ENCODE data around the gene CHD9.

CHD9 gene

DNA sequence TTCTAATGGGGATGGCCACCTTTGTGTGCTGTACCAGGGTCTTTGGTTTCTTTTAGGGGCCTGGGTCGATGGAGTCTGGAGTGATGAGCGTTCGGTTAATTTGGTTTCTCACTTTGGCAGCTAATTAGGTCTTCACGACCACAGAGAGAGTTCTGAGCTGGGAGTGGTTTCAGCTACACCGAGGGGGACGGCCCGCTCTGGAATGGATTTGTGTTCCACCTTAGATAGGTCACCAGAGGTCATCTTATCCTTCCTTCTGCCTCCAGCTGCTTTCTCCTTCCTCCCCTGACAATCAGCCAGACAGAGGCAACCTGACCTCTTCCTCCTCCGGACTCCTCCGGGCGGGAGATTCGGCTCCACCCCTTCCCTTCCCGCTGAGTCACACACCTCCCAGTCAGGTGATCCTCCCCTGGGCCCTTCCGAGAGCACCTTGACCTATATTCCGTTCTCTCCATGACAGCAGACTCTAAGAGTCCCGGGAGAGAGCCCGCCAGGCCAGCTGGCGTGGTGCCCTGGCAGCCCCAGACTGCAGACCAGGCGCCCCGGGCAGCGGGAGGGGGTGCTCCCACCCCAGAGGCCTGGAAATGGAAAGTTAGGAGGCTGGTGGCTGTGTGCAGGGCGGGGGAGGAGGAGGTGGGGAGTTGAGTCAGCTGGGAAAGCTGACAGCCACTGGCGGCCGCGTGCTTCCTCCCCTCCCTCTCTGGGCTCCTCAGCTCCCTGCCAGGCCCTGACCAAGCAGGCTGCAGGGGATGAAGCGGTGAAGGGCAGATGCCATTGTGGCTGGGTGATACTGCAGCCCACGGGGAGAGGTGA, 44.7 kb downstream of the CHD9 start:
- H3K27ac ChIP-seq (ENCODE audit: extremely low read depth, low read depth, low read length): peak overlapping the region; percentile 84
- POLR2A ChIA-PET: interaction anchor here (0.6 to 1.8 kb wide), 5 partner anchors 8 to 365 kb away, joined by 3 to 7 read pairs (median 4); partner anchors contain the start of gene CHD9
- H3K36me3 ChIP-seq (ENCODE audit: control insufficient read depth in 2 of 2, insufficient read depth in 1 of 2, low read length in 2 of 2): no peaks in the 10 kb centered on the region
- CTCF ChIA-PET: interaction anchor here (1.4 to 1.5 kb wide), 2 partner anchors 45 to 108 kb away, joined by 4 to 5 read pairs; partner anchors contain the start of gene CHD9
- H3K4me3 ChIP-seq (ENCODE audit: low read depth, low read length): peak overlapping the region; percentile 35
- no peaks in the 10 kb centered on the region for H3K9me3 ChIP-seq (ENCODE audit: control insufficient read depth, insufficient read depth, low read depth, low read length)
- peaks cover 15% of the 10 kb centered on the region for H3K4me1 ChIP-seq (ENCODE audit: control insufficient read depth, insufficient read depth, low read length)
- TF ChIP-seq KLF16 (tag by site-specific recombination; IDR thresholded peaks at IDR 0.05): peak; percentile 83
- TF ChIP-seq ZNF350 (tag by site-specific recombination; IDR thresholded peaks at IDR 0.05): no peak
- peak; percentile 89 for TF ChIP-seq KLF10 (tag by site-specific recombination; IDR thresholded peaks at IDR 0.05)
- TF ChIP-seq ZBTB26 (tag by site-specific recombination; optimal IDR thresholded peaks at IDR 0.05): peak; percentile 28
- no peak for TF ChIP-seq ZNF426 (tag by site-specific recombination; IDR thresholded peaks at IDR 0.05)
- TF ChIP-seq WT1 (tag by site-specific recombination; IDR thresholded peaks at IDR 0.05): peak; percentile 85
- TF ChIP-seq ZNF621 (tag by site-specific recombination; IDR thresholded peaks at IDR 0.05): no peak
- TF ChIP-seq ZNF239 (tag by site-specific recombination; IDR thresholded peaks at IDR 0.05): no peak
- TF ChIP-seq PATZ1 (tag by site-specific recombination; IDR thresholded peaks at IDR 0.05): peak; percentile 86
- TF ChIP-seq, protein P1, sequence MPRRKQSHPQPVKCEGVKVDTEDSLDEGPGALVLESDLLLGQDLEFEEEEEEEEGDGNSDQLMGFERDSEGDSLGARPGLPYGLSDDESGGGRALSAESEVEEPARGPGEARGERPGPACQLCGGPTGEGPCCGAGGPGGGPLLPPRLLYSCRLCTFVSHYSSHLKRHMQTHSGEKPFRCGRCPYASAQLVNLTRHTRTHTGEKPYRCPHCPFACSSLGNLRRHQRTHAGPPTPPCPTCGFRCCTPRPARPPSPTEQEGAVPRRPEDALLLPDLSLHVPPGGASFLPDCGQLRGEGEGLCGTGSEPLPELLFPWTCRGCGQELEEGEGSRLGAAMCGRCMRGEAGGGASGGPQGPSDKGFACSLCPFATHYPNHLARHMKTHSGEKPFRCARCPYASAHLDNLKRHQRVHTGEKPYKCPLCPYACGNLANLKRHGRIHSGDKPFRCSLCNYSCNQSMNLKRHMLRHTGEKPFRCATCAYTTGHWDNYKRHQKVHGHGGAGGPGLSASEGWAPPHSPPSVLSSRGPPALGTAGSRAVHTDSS (tag by site-specific recombination; IDR thresholded peaks at IDR 0.05): peak; percentile 23; the same call in 1 of the 2 replicates
- TF ChIP-seq OVOL3 (tag by site-specific recombination; IDR thresholded peaks at IDR 0.05): no peak
- peak; percentile 91 for TF ChIP-seq ZEB2 (tag by site-specific recombination; IDR thresholded peaks at IDR 0.05)
- TF ChIP-seq ZNF423 (tag by site-specific recombination; IDR thresholded peaks at IDR 0.05): peak; percentile 85
- TF ChIP-seq KLF8 (tag by site-specific recombination; IDR thresholded peaks at IDR 0.05): peak; percentile 71
- TF ChIP-seq ZNF341 (tag by site-specific recombination; IDR thresholded peaks at IDR 0.05; ENCODE audit: low read depth): peak; percentile 85
- TF ChIP-seq ZNF514 (tag by site-specific recombination; IDR thresholded peaks at IDR 0.05): no peak
- TF ChIP-seq ZBTB10 (tag by site-specific recombination; IDR thresholded peaks at IDR 0.05): peak; percentile 62; the same call in 1 of the 2 replicates
- 0 out of 2 replicates have a peak, but pooled peaks have one; percentile 43 for TF ChIP-seq BCL11A (tag by site-specific recombination; IDR thresholded peaks at IDR 0.05; ENCODE audit: low read depth)
- TF ChIP-seq ZNF114 (tag by site-specific recombination; IDR thresholded peaks at IDR 0.05): no peak
- peak; percentile 56; the same call in 1 of the 2 replicates for TF ChIP-seq ZBTB8A (tag by site-specific recombination; IDR thresholded peaks at IDR 0.05)
- peak; percentile 61 for TF ChIP-seq SP2 (tag by site-specific recombination; IDR thresholded peaks at IDR 0.05)
- peak; percentile 11; the same call in 1 of the 2 replicates for TF ChIP-seq PRDM4 (tag by site-specific recombination; IDR thresholded peaks at IDR 0.05)
- peak; percentile 73 for TF ChIP-seq SP7 (tag by site-specific recombination; IDR thresholded peaks at IDR 0.05)
- TF ChIP-seq ZBTB48 (tag by site-specific recombination; IDR thresholded peaks at IDR 0.05): 0 out of 2 replicates have a peak, but pooled peaks have one; percentile 4
- TF ChIP-seq ZNF670 (tag by site-specific recombination; IDR thresholded peaks at IDR 0.05; ENCODE audit: low read depth): no peak
- TF ChIP-seq ZNF112 (tag by site-specific recombination; IDR thresholded peaks at IDR 0.05): no peak

Measured in HEK293 (cell line).